ENCODE data around the gene MTRF1. TPM values are rescaled to one million over a fixed set of nuclear protein-coding genes. Genes with fewer than 3 reads are reported as not detected.

Gene MTRF1
- total RNA-seq, 2 experiments from 2014 or later: 22.6 to 23.4 TPM

- Mint-ChIP-seq H3K27me3 (no peaks in the 10 kb centered on the region), H3K36me3 (ENCODE audit: low read depth) (peaks cover 1% of the 10 kb centered on the region), H3K4me3 (no peak overlapping the region), H3K4me1 (ENCODE audit: low read depth) (peaks cover 17% of the 10 kb centered on the region), H3K27ac (peak overlapping the region; percentile 58), H3K9me3 (no peaks in the 10 kb centered on the region)
- ChIA-PET POLR2A (interaction anchor here (2.3 kb wide), 1 partner anchor 138 kb away, joined by 5 read pairs; no protein-coding TSS in a partner anchor), CTCF (interaction anchor here (0.9 kb wide), 1 partner anchor 23 kb away, joined by 3 read pairs; no protein-coding TSS in a partner anchor)
- no peak for TF ChIP-seq CTCF (IDR thresholded peaks at IDR 0.05)
- DNase-seq: no peak
- intact Hi-C loops (cut with micrococcal nuclease): loop anchor here (10.0 kb wide), 1 partner anchor 144 kb away; no protein-coding TSS in a partner anchor
- ATAC-seq: no peak
Measured at GRCh38 chr13:41199079-41199478, 64.3 kb downstream of the MTRF1 start.

GRCh38 chr13:41196620-41197019 is 66.8 kb downstream of the MTRF1 start:
- TF ChIP-seq CTCF (IDR thresholded peaks at IDR 0.05): no peak
- ATAC-seq (no peak), DNase-seq (peak; percentile 17)
- Mint-ChIP-seq H3K36me3 (ENCODE audit: low read depth) (peaks cover 13% of the 10 kb centered on the region), H3K4me1 (ENCODE audit: low read depth) (peaks cover 35% of the 10 kb centered on the region), H3K27ac (no peak overlapping the region), H3K4me3 (no peak overlapping the region), H3K27me3 (no peaks in the 10 kb centered on the region), H3K9me3 (no peaks in the 10 kb centered on the region)
- intact Hi-C loops (cut with micrococcal nuclease): loop anchor here (10.0 kb wide), 1 partner anchor 142 kb away; no protein-coding TSS in a partner anchor
- POLR2A ChIA-PET: interaction anchor here (1.5 to 2.0 kb wide), 2 partner anchors 10 to 64 kb away, joined by 5 to 8 read pairs; partner anchors contain the start of gene KBTBD6
- CTCF ChIA-PET: interaction anchor here (0.9 to 2.3 kb wide), 9 partner anchors 11 to 142 kb away, joined by 3 to 9 read pairs (median 4); no protein-coding TSS in a partner anchor

GRCh38 chr13:41196011-41196410 is 67.4 kb downstream of the MTRF1 start:
- intact Hi-C loops (cut with micrococcal nuclease): loop anchor here (10.0 kb wide), 1 partner anchor 141 kb away; no protein-coding TSS in a partner anchor
- Mint-ChIP-seq H3K4me1 (ENCODE audit: low read depth) (peaks cover 37% of the 10 kb centered on the region), H3K4me3 (no peak overlapping the region), H3K27me3 (no peaks in the 10 kb centered on the region), H3K27ac (no peak overlapping the region), H3K36me3 (ENCODE audit: low read depth) (peaks cover 15% of the 10 kb centered on the region), H3K9me3 (peaks cover under 1% of the 10 kb centered on the region)
- DNase-seq (no peak), ATAC-seq (no peak)
- no peak for TF ChIP-seq CTCF (IDR thresholded peaks at IDR 0.05)
- POLR2A ChIA-PET: interaction anchor here (1.5 to 2.0 kb wide), 2 partner anchors 10 to 64 kb away, joined by 5 to 8 read pairs; partner anchors contain the start of gene KBTBD6
- CTCF ChIA-PET: interaction anchor here (1.0 to 2.3 kb wide), 7 partner anchors 12 to 142 kb away, joined by 3 to 9 read pairs (median 5); no protein-coding TSS in a partner anchor

- no peak for TF ChIP-seq CTCF (IDR thresholded peaks at IDR 0.05)
- peaks cover 5% of the 10 kb centered on the region for H3K9me3 Mint-ChIP-seq
- H3K27ac Mint-ChIP-seq: peak within 1 kb of the TSS; percentile 98
- ATAC-seq (peak; percentile 97), DNase-seq (peak; percentile 97)
- H3K4me3 Mint-ChIP-seq: peak within 1 kb of the TSS; percentile 85
- intact Hi-C loops (cut with micrococcal nuclease): loop anchor here (1.0 to 10.0 kb wide), 2 partner anchors 62 to 139 kb away; partner anchors contain the start of gene KBTBD6
- H3K36me3 Mint-ChIP-seq (ENCODE audit: low read depth): peaks cover 23% of the 10 kb centered on the region
- ChIA-PET CTCF (interaction anchor here (0.7 to 1.0 kb wide), 2 partner anchors 22 to 28 kb away, joined by 3 read pairs; no protein-coding TSS in a partner anchor), POLR2A (interaction anchor here (1.2 kb wide), 1 partner anchor 9 kb away, joined by 4 read pairs; no protein-coding TSS in a partner anchor)
- peaks cover 35% of the 10 kb centered on the region for H3K4me1 Mint-ChIP-seq (ENCODE audit: low read depth)
- H3K27me3 Mint-ChIP-seq: no peaks in the 10 kb centered on the region
Measured at GRCh38 chr13:41193919-41194824, 69.2 kb downstream of the MTRF1 start, which contains the start of gene KBTBD7. Gene KBTBD7 (minus strand): TSS chr13:41194569. CDS start chr13:41194257, 312 bp downstream.

Measured in activated CD8-positive, alpha-beta T cell treated with anti-CD3 and anti-CD28 coated beads for 36 hours (primary cell).